Thyroid gland (tissue), 4 donors: ENCODE measurements around the gene NUDT21. TPM values are rescaled to one million over a fixed set of nuclear protein-coding genes. Genes with fewer than 3 reads are reported as not detected.

Experiments used
- DNase-seq, 2 donors: peaks; one replicate each; pipeline ENCODE4 v3.0.0-alpha.2; 2019
- H3K27ac ChIP-seq, 3 donors: fragments of 200-600 bp; sonication (generic); 1 replicate in 2 of 3; 2 replicates in 1 of 3; pipeline ENCODE4 v1.5.1; 2016 to 2019; ENCODE audit warnings: mild to moderate bottlenecking in 1 of 3, moderate library complexity in 1 of 3
- H3K27me3 ChIP-seq: fragments of 200-600 bp; sonication (generic); one replicate; pipeline ENCODE4 v1.5.1; 2019
- H3K36me3 ChIP-seq, 2 donors: fragments of 200-600 bp; sonication (generic); one replicate each; pipeline ENCODE4 v1.5.1; 2016 to 2019
- H3K4me1 ChIP-seq, 2 donors: fragments of 200-600 bp; sonication (generic); one replicate each; pipeline ENCODE4 v1.5.1; 2017 to 2019
- H3K4me3 ChIP-seq, 3 donors: fragments of 200-600 bp; sonication (generic); replicated peaks in 1 of 3; 1 replicate in 2 of 3; 2 replicates in 1 of 3; pipeline ENCODE4 v1.5.1; 2016; ENCODE audit warnings: mild to moderate bottlenecking in 1 of 3
- H3K9me3 ChIP-seq: fragments of 200-600 bp; sonication (generic); one replicate; pipeline ENCODE4 v1.5.1; 2017
- POLR2A ChIP-seq, 2 donors: fragments of 450-650 bp; IDR thresholded peaks; one replicate each; pipeline ENCODE4 v1.6.1; 2017; ENCODE audit warnings: antibody characterized with exemption in 2 of 2, mild to moderate bottlenecking in 2 of 2, moderate library complexity in 1 of 2
- WGBS, 2 donors: methylation state at CpG; one replicate each; pipeline ENCODE4 v1.1.5; 2017; 5-methylcytosine and 5-hydroxymethylcytosine counted together
- intact Hi-C: fragments of 100-400 bp; cut with DNase I; formaldehyde crosslinking; loops from one replicate; pipeline ENCODE4 v1.15.1; 2023
- total RNA-seq, 4 donors: library from RNA; depleted of rRNA; stranded (reverse); fragments of >200 nt; gene quantifications; one replicate each; pipeline ENCODE4 v1.2.3, GENCODE V29; 2016
- TF ChIP-seq, protein P1 (sequence below), 6 experiments: fragments of 200-600 bp in 3 of 6; fragments of 450-650 bp in 3 of 6; sonication (generic) in 3 of 6; IDR thresholded peaks; one replicate each; pipeline ENCODE4 v1.5.1; 2016 to 2019; ENCODE audit warnings: antibody characterized with exemption in 6 of 6, mild to moderate bottlenecking in 2 of 6, inconsistent platforms in 1 of 6, moderate library complexity in 1 of 6

NUDT21 gene
- total RNA-seq, 4 donors from 2014 or later = 55.0 to 120 (median 68.2) TPM

DNA sequence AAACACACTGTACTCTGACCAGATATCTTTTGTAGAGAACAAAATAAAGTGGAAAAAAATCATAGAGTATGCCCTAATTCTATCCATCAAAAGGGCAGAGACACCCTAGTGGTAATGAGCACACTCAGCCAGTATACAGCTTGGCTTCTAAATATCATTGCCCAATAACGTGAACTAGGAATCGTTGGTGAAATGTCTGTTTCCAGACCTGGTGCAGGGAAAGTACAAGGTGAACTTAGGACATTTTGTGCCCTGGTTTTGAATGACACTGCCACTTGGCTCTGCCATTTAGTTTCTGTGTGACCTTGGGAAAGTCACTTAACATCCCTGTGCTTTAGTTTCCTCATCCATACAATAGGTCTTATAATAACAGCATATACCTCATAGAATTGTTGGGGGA is 39.5 kb downstream of the NUDT21 start:
- no peaks in the 10 kb centered on the region for H3K9me3 ChIP-seq
- 93 to 97% methylated on average over 2 of the region's 2 CpGs for WGBS, 2 donors
- H3K27me3 ChIP-seq = no peaks in the 10 kb centered on the region
- no peak overlapping the region for H3K27ac ChIP-seq
- no peak overlapping the region for H3K4me3 ChIP-seq
- H3K36me3 ChIP-seq = peaks cover 13 to 16% of the 10 kb centered on the region in 2 donors
- intact Hi-C loops = no loop called here
- H3K4me1 ChIP-seq = peaks cover 0 to 5% of the 10 kb centered on the region in 2 donors
- no peak for DNase-seq
- no peak for TF ChIP-seq POLR2A (IDR thresholded peaks at IDR 0.05)
- TF ChIP-seq, protein P1, sequence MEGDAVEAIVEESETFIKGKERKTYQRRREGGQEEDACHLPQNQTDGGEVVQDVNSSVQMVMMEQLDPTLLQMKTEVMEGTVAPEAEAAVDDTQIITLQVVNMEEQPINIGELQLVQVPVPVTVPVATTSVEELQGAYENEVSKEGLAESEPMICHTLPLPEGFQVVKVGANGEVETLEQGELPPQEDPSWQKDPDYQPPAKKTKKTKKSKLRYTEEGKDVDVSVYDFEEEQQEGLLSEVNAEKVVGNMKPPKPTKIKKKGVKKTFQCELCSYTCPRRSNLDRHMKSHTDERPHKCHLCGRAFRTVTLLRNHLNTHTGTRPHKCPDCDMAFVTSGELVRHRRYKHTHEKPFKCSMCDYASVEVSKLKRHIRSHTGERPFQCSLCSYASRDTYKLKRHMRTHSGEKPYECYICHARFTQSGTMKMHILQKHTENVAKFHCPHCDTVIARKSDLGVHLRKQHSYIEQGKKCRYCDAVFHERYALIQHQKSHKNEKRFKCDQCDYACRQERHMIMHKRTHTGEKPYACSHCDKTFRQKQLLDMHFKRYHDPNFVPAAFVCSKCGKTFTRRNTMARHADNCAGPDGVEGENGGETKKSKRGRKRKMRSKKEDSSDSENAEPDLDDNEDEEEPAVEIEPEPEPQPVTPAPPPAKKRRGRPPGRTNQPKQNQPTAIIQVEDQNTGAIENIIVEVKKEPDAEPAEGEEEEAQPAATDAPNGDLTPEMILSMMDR (IDR thresholded peaks at IDR 0.05) = no peak

DNA sequence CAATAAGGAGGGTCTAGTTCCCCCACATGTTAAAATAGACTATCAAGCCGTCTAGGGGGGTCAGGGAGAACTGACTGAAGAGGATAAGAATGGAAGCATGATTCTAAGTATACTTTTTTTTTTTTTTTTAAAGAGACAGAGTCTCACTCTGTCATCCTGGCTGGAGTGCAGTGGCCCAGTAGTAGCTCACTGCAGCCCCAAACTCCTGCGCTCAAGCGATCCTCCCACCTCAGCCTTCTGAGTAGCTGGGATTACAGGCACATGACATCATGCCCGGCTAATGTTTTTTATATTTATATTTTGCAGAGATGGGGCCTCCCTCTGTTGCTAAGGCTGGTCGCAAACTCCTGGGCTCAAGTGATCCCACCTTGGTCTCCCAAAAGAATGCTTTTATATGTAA is 40.0 kb downstream of the NUDT21 start:
- WGBS, 2 donors = 72 to 88% methylated on average over 5 of the region's 5 CpGs
- no peak for DNase-seq
- intact Hi-C loops = no loop called here
- Histone ChIP-seq H3K9me3 (no peaks in the 10 kb centered on the region), H3K4me3 (no peak overlapping the region), H3K4me1 (peaks cover 0 to 5% of the 10 kb centered on the region in 2 donors), H3K36me3 (peaks cover 13 to 16% of the 10 kb centered on the region in 2 donors), H3K27me3 (no peaks in the 10 kb centered on the region), H3K27ac (no peak overlapping the region)
- TF ChIP-seq, protein P1 (IDR thresholded peaks at IDR 0.05) = no peak
- TF ChIP-seq POLR2A (IDR thresholded peaks at IDR 0.05) = no peak

DNA sequence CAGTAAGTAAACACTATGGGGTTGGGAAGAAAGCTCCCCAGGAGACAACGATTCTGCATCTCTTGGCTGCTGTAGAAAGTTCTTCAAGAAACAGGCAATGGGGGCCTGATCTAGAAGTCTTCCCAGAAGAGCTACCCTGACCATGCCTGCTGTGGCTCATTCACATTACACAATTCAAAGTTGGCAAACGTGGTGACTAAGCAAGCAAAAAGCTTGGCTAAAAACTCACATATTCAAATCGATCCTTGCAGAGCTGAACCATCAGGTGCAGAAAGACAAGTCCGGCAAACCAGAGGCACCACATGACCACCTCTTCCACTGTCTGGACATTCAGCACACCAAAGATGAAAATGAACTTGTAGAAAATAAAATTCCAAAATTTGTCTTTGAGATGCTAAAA is 41.9 kb downstream of the NUDT21 start:
- peaks cover 0 to 5% of the 10 kb centered on the region in 2 donors for H3K4me1 ChIP-seq
- WGBS, 2 donors = 47 to 79% methylated on average over 4 of the region's 4 CpGs
- no peak overlapping the region for H3K4me3 ChIP-seq
- H3K27ac ChIP-seq = no peak overlapping the region
- H3K9me3 ChIP-seq = no peaks in the 10 kb centered on the region
- intact Hi-C loops = no loop called here
- H3K36me3 ChIP-seq = peaks cover 21 to 22% of the 10 kb centered on the region in 2 donors
- no peak for TF ChIP-seq POLR2A (IDR thresholded peaks at IDR 0.05)
- TF ChIP-seq, protein P1 (IDR thresholded peaks at IDR 0.05) = no peak
- no peaks in the 10 kb centered on the region for H3K27me3 ChIP-seq
- DNase-seq = no peak

DNA sequence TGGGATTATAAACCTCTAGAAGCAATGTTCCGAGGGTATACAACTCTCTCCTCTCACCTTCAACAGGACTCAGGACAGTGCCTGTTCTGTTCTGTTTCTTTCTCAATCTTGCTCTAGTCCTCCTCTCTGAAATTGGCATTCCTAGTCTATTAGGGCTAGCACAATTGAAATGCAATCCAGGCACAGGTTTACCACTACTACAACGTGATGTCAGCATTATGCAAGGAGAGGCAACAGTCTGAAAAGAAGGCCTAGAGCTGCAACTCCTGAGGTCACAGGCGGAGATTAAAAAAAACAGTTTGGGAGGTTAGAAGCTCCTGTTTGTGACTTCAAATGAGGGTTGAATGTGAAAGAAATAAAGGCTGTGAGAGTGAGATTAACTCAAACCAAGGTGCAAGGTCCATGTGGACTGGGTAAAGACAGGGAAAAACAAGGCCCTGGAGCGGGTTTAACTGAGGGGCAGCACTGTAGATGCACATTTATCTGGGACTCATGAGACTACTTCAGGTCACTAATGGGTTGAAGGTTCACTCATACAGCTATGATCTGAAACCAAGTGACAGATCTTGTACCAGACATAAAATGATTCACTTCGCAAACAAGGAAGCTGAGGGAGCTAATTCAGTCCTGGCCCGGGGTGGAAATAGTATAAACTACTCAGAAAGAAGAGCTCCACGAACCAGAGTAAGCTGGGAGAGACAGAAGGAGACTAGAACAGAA is 42.6 kb downstream of the NUDT21 start:
- DNase-seq = no peak
- Histone ChIP-seq H3K36me3 (peaks cover 22 to 24% of the 10 kb centered on the region in 2 donors), H3K9me3 (no peaks in the 10 kb centered on the region), H3K4me3 (no peak overlapping the region), H3K27me3 (no peaks in the 10 kb centered on the region), H3K27ac (no peak overlapping the region), H3K4me1 (peaks cover 0 to 5% of the 10 kb centered on the region in 2 donors)
- no peak for TF ChIP-seq POLR2A (IDR thresholded peaks at IDR 0.05)
- TF ChIP-seq, protein P1 (IDR thresholded peaks at IDR 0.05) = no peak
- intact Hi-C loops = no loop called here
- 83 to 88% methylated on average over 7 of the region's 7 CpGs for WGBS, 2 donors

DNA sequence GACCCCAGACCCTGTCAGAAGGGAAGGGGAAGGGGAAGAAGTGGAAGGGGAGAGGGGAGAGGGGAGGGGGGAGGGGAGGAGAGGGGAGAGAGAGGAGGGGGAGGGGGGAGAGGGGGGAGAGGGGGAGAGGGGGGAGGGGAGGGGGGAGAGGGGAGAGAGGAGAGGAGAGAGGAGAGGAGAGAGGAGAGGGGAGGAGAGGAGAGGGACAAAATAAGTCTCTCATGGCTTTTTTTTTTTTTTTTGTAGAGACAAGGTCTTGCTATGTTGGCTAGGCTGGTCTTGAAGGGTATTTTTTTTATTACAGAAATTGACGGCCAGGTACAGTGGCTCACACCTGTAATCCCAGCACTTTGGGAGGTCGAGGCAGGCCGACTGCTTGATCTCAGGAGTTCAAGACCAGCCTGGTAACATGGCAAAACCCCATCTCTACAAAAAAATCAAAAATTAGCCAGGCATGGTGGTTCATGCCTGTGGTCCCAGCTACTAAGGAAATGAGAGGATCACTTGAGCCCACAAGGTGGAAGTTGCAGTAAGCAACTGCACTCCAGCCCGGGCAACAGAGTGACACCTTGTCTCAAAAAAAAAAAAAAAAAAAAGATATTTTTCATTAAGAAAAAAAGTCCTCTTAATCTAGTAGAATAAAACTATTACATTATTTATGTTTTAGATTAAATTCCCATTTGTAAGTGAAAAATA is 45.0 kb downstream of the NUDT21 start:
- 67 to 82% methylated on average over 4 of the region's 4 CpGs for WGBS, 2 donors
- H3K9me3 ChIP-seq = no peaks in the 10 kb centered on the region
- no peak overlapping the region for H3K27ac ChIP-seq
- H3K27me3 ChIP-seq = no peaks in the 10 kb centered on the region
- intact Hi-C loops = no loop called here
- H3K4me1 ChIP-seq = no peaks in the 10 kb centered on the region
- H3K36me3 ChIP-seq = peaks cover 44 to 46% of the 10 kb centered on the region in 2 donors
- DNase-seq = no peak
- no peak overlapping the region for H3K4me3 ChIP-seq
- no peak for TF ChIP-seq POLR2A (IDR thresholded peaks at IDR 0.05)
- TF ChIP-seq, protein P1 (IDR thresholded peaks at IDR 0.05) = no peak
